Stimulated activated CD4-positive, alpha-beta T cell treated with anti-CD3 and anti-CD28 coated beads, Interleukin-4, amount 100 ng/mL, for 4 hours (primary cell): ENCODE data around the gene CNTN5.
"Not testable (repeated sequence)": the region's sequence is repeated elsewhere in the genome, so short reads cannot be mapped to it uniquely, and the experiment has no call there.

Source experiments
- DNase-seq, 2 experiments: peaks; one replicate each; pipeline ENCODE4 v3.0.0-alpha.2; 2020

Gene CNTN5

GRCh38 chr11:99279266-99279665, 258.5 kb downstream of the CNTN5 start:
- no peak for DNase-seq

GRCh38 chr11:99281331-99281730, 260.6 kb downstream of the CNTN5 start:
- no peak for DNase-seq

GRCh38 chr11:99297925-99298324, 277.2 kb downstream of the CNTN5 start:
- DNase-seq: not testable (repeated sequence)

- no peak for DNase-seq
These were observed 286.9 kb downstream of the CNTN5 start for GRCh38 chr11:99307510-99308088.

- DNase-seq: no peak
These were observed 291.1 kb downstream of the CNTN5 start for GRCh38 chr11:99311870-99312269.

GRCh38 chr11:99316776-99317520, 296.2 kb downstream of the CNTN5 start:
- no peak for DNase-seq

GRCh38 chr11:99320769-99321290, 300.1 kb downstream of the CNTN5 start:
- DNase-seq: no peak

- DNase-seq: no peak
These were observed 305.1 kb downstream of the CNTN5 start for GRCh38 chr11:99325847-99326246.

- no peak for DNase-seq
These were observed 306.3 kb downstream of the CNTN5 start for GRCh38 chr11:99327066-99327465.

GRCh38 chr11:99327527-99327926, 306.8 kb downstream of the CNTN5 start:
- no peak for DNase-seq

GRCh38 chr11:99333621-99334020, 312.9 kb downstream of the CNTN5 start:
- no peak for DNase-seq

GRCh38 chr11:99343117-99343516, 322.4 kb downstream of the CNTN5 start:
- no peak for DNase-seq

- no peak for DNase-seq
These were observed 328.5 kb downstream of the CNTN5 start for GRCh38 chr11:99349151-99349673.

GRCh38 chr11:99351624-99352023, 330.9 kb downstream of the CNTN5 start:
- DNase-seq: no peak

- no peak for DNase-seq
These were observed 331.9 kb downstream of the CNTN5 start for GRCh38 chr11:99352642-99353041.

- no peak for DNase-seq
These were observed 345.8 kb downstream of the CNTN5 start for GRCh38 chr11:99366546-99366945.

- DNase-seq: no peak
These were observed 347.8 kb downstream of the CNTN5 start for GRCh38 chr11:99368583-99368982.

GRCh38 chr11:99370549-99371216, 349.9 kb downstream of the CNTN5 start:
- DNase-seq: no peak

GRCh38 chr11:99371257-99371656, 350.5 kb downstream of the CNTN5 start:
- DNase-seq: no peak

GRCh38 chr11:99376463-99376862, 355.7 kb downstream of the CNTN5 start:
- no peak for DNase-seq

GRCh38 chr11:99383648-99384245, 363.0 kb downstream of the CNTN5 start:
- no peak for DNase-seq

- no peak for DNase-seq
These were observed 370.5 kb downstream of the CNTN5 start for GRCh38 chr11:99391245-99391644.

GRCh38 chr11:99406345-99406744, 385.6 kb downstream of the CNTN5 start:
- DNase-seq: no peak
